Spleen (tissue), 7 donors: ENCODE measurements around the gene SLC13A4.

Source experiments
- CTCF ChIP-seq, 11 experiments: fragments of 200-600 bp in 7 of 11; fragments of 450-650 bp in 4 of 11; sonication (generic) in 4 of 11; IDR thresholded peaks in 8 of 11; conservative IDR thresholded peaks in 3 of 11; 1 replicate in 7 of 11; 2 replicates in 4 of 11; pipeline versions ENCODE4 v1.4.0 to v1.8.0; 2016 to 2021; ENCODE audit warnings: antibody characterized with exemption in 11 of 11, inconsistent platforms in 4 of 11, mild to moderate bottlenecking in 1 of 11
- POLR2A ChIP-seq, 3 donors: fragments of 450-650 bp; IDR thresholded peaks; one replicate each; pipeline ENCODE4 v1.5.1; 2017; ENCODE audit warnings: antibody characterized with exemption in 3 of 3, mild to moderate bottlenecking in 1 of 3
- POLR2AphosphoS5 ChIP-seq, 3 donors: sonication (generic); formaldehyde crosslinking; IDR thresholded peaks; one replicate each; pipeline ENCODE4 v1.5.1; 2017; ENCODE audit warnings: antibody characterized with exemption in 3 of 3
- donor health status: DM: no; HTN: no; CAD: no; lungs with moderate emphysema.
- donor health status: DM: no; HTN: no; CAD: no.
- donor health status: DM: no; HTN: no; CAD: no.

GRCh38 chr7:135673360-135673706, 54.7 kb downstream of the SLC13A4 start:
- TF ChIP-seq POLR2AphosphoS5 (IDR thresholded peaks at IDR 0.05) = no peak
- no peak for TF ChIP-seq POLR2A (IDR thresholded peaks at IDR 0.05)
- TF ChIP-seq CTCF (IDR thresholded peaks at IDR 0.05 in 8 of 11, conservative IDR thresholded peaks at IDR 0.05 in 3 of 11) = no peak
